NCI-H524 treated with DMSO at 0.1 percent for 48 hours (cell line): ENCODE measurements around the gene ARRB2.

ENCODE experiments used
- DNase-seq: peaks from one replicate; lab custom pipeline; 2025; lab: John Stamatoyannopoulos, UW

ARRB2 gene

GRCh38 chr17:4759776-4760236, 49.4 kb downstream of the ARRB2 start:
- DNase-seq = no peak

- no peak for DNase-seq
These were observed 54.2 kb downstream of the ARRB2 start for GRCh38 chr17:4764595-4764994.

- DNase-seq = no peak
These were observed 55.8 kb downstream of the ARRB2 start for GRCh38 chr17:4766201-4766600.

GRCh38 chr17:4766723-4767122, 56.3 kb downstream of the ARRB2 start:
- DNase-seq = no peak

GRCh38 chr17:4768298-4768697, 57.9 kb downstream of the ARRB2 start:
- no peak for DNase-seq

- no peak for DNase-seq
These were observed 59.2 kb downstream of the ARRB2 start for GRCh38 chr17:4769628-4770027.
